SH-SY5Y (cell line): ENCODE data around the gene TMX1.
A peak's percentile ranks its signal among the peaks of the same experiment; 100 is the strongest.

ENCODE experiments used
- GATA2 ChIP-seq: IDR thresholded peaks from 2 replicates; pipeline ENCODE4 v1.6.1; 2011; ENCODE audit warnings: mild to moderate bottlenecking, low read depth, low read length
- GATA3 ChIP-seq: IDR thresholded peaks from 2 replicates; pipeline ENCODE4 v1.6.1; 2011; ENCODE audit warnings: low read depth, mild to moderate bottlenecking, low read length, moderate library complexity

TMX1 gene

GRCh38 chr14:51239813-51240803, at the start of gene TMX1:
TMX1 (plus strand) TSS chr14:51240247; CDS start chr14:51240293, 46 bp downstream.
- TF ChIP-seq GATA2 = no peak
- TF ChIP-seq GATA3 = no peak

GRCh38 chr14:51201890-51202289, 38.2 kb upstream of the TMX1 start:
- TF ChIP-seq GATA2 = no peak

- TF ChIP-seq GATA2 = no peak
- TF ChIP-seq GATA3 = no peak
Measured at GRCh38 chr14:51202914-51203665, 37.0 kb upstream of the TMX1 start.

- TF ChIP-seq GATA3 (no peak), GATA2 (no peak)
Measured at GRCh38 chr14:51203881-51204280, 36.2 kb upstream of the TMX1 start.

- TF ChIP-seq GATA2 (no peak), GATA3 (no peak)
Measured at GRCh38 chr14:51205486-51205885, 34.6 kb upstream of the TMX1 start.

- TF ChIP-seq GATA2 (no peak), GATA3 (no peak)
Measured at GRCh38 chr14:51206462-51206861, 33.6 kb upstream of the TMX1 start.

- TF ChIP-seq GATA3 (no peak), GATA2 (no peak)
Measured at GRCh38 chr14:51207621-51208020, 32.4 kb upstream of the TMX1 start.

- no peak for TF ChIP-seq GATA3
- TF ChIP-seq GATA2 = no peak
Measured at GRCh38 chr14:51208982-51209381, 31.1 kb upstream of the TMX1 start.

- no peak for TF ChIP-seq GATA3
- TF ChIP-seq GATA2 = peak; percentile 34; the same call in 1 of the 2 replicates
Measured at GRCh38 chr14:51209457-51209856, 30.6 kb upstream of the TMX1 start.

GRCh38 chr14:51210594-51210993, 29.5 kb upstream of the TMX1 start:
- TF ChIP-seq GATA3 = no peak
- TF ChIP-seq GATA2 = no peak

GRCh38 chr14:51211149-51211548, 28.9 kb upstream of the TMX1 start:
- TF ChIP-seq GATA3 (no peak), GATA2 (no peak)

- TF ChIP-seq GATA2 (no peak), GATA3 (no peak)
Measured at GRCh38 chr14:51216602-51217001, 23.4 kb upstream of the TMX1 start.

GRCh38 chr14:51219473-51220448, 20.3 kb upstream of the TMX1 start:
- TF ChIP-seq GATA2 (no peak), GATA3 (no peak)
